GM12864 (cell line): Measurements from ENCODE around the gene CENPM.

Source experiments
- DNase-seq: peaks from one replicate; pipeline ENCODE4 v3.0.0-alpha.2; 2011; ENCODE audit warnings: low read depth
- H3K4me3 ChIP-seq: 2 replicates; pipeline ENCODE4 v1.5.1; 2011; ENCODE audit warnings: mild to moderate bottlenecking, low read depth, low read length, control low read depth
- TF ChIP-seq, protein P1 (sequence below): IDR thresholded peaks from 2 replicates; pipeline ENCODE4 v1.5.1; 2011; ENCODE audit warnings: low read depth, mild to moderate bottlenecking, moderate library complexity, low read length, control low read depth, inconsistent platforms; ENCODE audit errors: missing control alignments

Gene CENPM

DNA sequence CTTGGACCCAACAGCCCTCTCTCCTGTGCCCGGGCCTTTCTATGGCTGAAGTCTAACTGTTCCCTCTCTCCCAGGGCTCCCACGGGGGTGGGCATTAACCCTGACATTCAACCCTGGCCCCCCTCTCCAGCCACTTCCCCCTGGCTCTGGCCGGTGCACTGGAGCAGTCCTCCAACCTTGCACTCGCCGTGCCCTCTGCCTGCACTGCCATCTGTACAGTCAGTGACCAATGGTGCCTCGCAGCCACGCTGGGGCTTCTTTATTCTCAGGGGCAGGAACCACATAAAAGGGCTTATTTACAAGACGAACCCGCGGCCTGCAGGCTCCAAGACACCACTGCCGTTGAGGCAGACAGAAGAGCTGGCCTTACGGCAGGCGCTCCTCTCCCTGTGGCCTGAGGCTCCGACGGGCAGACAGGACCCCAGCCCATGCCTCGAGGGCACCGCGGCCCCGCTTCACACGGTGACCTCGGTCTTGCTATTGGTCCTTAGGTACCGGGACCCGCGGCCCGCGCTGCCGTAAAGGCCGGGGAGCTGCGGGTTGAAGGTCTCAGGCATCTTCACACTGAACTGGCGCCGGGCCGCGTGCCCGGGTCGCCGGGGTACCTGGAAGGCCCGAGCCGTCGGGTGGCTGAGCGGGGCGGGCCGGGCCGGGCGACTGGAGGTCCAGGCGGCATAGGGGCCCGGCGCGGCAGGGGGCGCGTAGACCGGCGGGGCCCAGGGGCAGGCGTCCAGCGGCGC lies 37.5 kb downstream of the CENPM start:
- TF ChIP-seq, protein P1, sequence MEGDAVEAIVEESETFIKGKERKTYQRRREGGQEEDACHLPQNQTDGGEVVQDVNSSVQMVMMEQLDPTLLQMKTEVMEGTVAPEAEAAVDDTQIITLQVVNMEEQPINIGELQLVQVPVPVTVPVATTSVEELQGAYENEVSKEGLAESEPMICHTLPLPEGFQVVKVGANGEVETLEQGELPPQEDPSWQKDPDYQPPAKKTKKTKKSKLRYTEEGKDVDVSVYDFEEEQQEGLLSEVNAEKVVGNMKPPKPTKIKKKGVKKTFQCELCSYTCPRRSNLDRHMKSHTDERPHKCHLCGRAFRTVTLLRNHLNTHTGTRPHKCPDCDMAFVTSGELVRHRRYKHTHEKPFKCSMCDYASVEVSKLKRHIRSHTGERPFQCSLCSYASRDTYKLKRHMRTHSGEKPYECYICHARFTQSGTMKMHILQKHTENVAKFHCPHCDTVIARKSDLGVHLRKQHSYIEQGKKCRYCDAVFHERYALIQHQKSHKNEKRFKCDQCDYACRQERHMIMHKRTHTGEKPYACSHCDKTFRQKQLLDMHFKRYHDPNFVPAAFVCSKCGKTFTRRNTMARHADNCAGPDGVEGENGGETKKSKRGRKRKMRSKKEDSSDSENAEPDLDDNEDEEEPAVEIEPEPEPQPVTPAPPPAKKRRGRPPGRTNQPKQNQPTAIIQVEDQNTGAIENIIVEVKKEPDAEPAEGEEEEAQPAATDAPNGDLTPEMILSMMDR = no peak
- DNase-seq = no peak
- H3K4me3 ChIP-seq = no peak overlapping the region

DNA sequence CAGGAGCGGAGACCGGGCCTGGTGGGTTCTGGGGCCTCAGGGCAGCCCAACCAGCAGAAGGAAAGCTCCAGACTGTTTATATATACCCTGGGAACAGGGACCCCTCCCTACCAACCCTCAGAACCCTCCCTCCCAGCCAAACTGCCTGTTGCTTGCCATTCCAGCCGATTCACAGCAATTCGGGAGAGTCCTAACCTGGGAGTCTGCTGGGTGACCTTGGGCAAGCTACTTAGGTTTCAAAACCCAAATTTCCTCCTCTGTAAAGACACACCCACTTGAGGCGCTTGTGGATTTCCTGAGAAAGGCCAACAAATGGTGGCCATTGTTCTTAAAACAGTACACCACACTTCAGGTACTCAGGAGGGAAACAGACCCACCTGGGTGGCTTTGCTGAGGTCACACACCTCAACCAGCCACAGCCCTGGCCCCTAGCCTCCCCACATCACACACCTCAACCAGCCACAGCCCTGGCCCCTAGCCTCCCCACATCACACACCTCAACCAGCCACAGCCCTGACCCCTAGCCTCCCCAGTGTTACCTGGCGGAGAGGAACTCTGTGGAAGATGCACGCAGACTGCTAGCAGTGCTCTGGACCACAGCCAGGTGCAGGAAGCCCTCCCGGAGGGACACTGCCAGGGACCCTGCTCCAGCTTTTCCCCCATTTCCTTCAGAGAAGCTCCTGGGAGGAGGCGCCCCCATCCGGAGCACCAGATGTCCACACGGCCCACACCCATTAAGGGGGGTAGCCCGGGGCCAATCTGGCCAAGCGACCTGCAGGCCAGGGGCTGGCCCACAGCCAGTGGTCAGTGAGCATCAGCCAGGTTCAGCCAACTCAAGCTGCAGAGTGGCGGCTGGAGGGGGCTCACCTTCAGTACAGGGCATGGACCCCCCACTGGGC lies 38.3 kb downstream of the CENPM start:
- H3K4me3 ChIP-seq = no peak overlapping the region
- TF ChIP-seq, protein P1 = no peak
- DNase-seq = no peak

DNA sequence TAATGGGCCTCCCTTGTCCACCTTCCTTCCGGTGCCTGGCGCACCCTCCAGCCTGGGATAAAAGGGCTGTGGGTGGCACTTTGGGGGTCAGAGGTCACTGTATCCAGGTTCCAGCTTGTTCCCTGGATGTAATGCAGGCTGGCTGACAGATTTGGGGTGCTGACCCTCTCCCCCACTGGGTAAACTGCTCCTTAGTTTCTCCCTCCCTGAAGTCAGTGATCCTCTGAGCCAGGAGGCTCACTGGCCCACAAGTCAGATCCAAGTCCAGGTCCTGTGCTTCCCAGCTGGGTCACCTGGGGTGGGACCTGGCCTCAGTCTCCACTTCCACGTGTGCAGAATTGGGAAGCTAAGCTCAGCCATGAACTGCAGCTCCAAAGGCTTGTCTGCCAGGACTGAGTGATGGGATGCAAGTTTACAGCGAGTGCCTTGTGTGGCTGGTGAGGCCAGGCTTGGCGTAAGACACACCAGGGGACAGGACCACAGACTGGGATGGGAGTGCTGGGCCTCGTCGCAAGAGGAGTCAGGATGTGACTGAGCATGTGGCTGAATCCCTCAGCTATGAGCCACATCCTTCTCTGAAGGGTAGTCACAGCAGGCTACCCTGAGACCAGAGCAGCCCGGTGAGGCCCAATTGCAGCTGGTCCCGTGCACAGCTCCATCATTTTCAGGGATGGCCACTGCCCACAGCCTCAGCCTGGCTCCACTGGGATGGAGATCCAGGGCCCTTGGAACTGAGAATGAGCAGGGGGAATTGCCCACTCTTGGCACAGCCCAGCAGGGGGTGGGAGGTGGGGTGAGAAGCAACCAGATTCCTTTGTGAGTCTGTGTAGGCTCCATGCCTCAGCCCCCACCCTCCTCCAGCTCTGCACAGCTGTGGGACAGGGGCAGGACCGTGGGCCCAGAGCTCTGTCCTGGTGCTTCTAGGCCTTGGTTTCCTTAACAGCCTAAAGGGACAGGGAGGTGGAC lies 39.2 kb downstream of the CENPM start:
- no peak for DNase-seq
- no peak overlapping the region for H3K4me3 ChIP-seq

DNA sequence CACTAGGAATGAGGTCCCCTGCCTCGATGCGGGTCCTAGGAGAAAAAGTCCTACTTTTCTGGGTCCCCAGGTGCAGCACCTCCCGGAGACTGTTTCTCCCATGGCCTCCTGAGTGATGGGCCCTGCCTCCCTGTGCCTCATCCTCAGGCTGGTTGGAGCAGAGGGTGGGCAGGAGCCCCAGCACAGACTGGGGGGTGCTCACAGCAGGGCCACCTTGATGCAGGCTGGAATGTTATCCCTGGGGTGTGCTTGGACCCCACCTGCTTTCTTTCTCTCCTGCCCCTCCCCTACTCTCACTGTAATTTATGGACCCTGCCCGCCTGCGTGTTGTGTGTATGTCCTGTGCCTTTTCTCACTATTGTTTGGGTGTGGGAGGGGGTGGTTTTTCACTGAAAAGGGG lies 40.1 kb downstream of the CENPM start:
- no peak overlapping the region for H3K4me3 ChIP-seq
- no peak for DNase-seq
- TF ChIP-seq, protein P1 = no peak

More for the DNA sequence above, 39.2 kb downstream of the CENPM start:
- TF ChIP-seq, protein P1 = no peak

DNA sequence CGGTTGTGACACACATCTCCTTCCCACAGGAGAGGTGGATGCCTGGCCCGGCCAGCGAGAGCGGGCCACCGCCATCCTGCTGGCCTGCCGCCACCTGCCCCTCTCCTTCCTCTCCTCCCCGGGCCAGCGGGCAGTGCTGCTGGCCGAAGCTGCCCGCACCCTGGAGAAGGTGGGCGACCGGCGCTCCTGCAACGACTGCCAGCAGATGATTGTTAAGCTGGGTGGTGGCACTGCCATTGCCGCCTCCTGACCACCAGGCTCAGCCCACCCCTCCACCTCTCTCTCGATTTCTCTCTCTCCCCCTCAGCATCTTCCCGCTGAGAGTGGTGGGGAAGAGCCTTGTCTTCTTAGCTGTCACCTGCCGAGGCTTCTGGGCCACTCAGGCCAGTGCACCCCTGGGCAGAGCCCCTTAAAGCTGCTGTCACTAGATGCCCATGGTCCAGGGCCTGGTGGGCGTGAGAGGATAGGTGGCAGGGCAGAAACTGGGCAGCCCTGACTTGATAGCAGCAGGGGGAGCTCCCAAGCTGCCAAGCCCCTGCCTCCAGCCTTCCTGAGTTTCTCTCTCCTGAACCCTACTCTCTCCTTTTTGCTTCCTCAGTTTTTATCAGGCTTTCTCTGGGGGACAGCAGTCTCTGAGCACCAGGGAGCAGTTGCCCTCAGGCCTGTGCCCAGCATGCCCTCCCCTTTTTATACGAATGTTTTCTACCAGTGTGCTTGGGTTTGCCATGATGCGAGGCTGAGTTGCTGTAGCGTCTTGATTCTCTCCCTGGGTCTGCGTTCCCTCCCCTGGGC lies 41.3 kb downstream of the CENPM start:
- TF ChIP-seq, protein P1 = no peak
- no peak for DNase-seq

More for the DNA sequence above, 41.3 kb downstream of the CENPM start:
- no peak overlapping the region for H3K4me3 ChIP-seq
